Astrocyte of the cerebellum (primary cell): ENCODE results near the gene TBC1D5.

Experiments
- DNase-seq: peaks from one replicate; pipeline ENCODE4 v3.0.0-alpha.2; 2011; ENCODE audit warnings: low read depth
- H3K4me3 ChIP-seq: 2 replicates; pipeline ENCODE4 v1.5.1; 2011; ENCODE audit warnings: mild to moderate bottlenecking, low read depth, low read length, moderate library complexity
- CTCF ChIP-seq: IDR thresholded peaks from 2 replicates; pipeline ENCODE4 v1.5.1; 2012; ENCODE audit warnings: low read length, low read depth, moderate library complexity, mild to moderate bottlenecking; ENCODE audit errors: missing control alignments
- in situ Hi-C: cut with HindIII; loops from 2 replicates; pipeline ENCODE4 v1.10.0; 2017; ENCODE audit warnings: low sequenced_read_pairs

The TBC1D5 gene

DNA sequence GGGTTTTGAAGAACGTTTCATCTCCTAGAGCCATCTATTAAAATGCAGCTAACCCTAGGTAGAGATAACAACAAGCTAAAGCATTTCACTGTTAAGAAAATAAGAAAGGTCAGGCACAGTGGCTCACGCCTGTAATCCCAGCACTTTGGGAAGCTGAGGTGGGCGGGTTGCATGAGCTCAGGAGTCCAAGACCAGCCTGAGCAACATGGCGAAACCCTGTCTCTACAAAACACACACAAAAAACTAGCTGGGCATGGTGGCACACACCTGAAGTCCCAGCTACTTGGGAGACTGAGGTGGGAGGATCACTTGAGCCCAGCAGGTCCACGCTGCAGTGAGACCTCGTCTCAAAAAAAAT is 5.4 kb upstream of the TBC1D5 start:
- in situ Hi-C loops = no loop called here
- TF ChIP-seq CTCF = no peak
- DNase-seq = no peak
- H3K4me3 ChIP-seq = no peak overlapping the region

DNA sequence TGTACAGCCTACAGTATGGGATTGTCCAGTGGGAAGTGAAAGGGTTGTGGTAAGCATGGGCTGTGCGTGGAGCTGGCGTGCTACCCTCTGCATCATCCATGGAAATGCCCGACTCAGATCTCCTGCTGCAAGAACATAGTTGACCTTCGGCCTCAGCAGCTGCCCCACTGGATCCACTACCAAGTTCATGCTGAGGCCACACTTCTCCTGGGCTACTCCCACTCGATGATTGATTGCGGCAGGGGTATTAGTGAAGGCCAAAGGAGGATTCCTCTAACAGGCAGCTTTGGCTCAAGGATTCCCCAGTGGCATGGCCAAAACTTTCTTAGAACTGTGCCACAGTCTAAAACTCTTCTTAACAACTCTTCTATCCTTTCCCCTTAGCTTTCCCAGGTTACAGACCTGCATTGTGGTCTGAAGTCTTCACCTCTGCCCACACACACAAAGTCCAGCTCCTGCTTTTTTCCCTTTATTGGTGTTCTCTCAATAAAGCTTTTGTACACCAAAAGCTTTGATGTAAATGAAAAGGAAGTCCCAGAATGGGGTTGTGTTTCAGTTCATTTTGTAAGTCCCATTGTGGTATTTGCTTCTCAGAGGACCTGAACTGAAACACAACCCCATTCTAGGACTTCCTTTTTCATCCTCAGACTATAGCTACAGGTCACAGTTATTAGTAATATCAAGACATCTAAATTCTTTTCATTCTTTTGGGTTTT is 4.9 kb upstream of the TBC1D5 start:
- in situ Hi-C loops = no loop called here
- DNase-seq = no peak
- no peak overlapping the region for H3K4me3 ChIP-seq
- no peak for TF ChIP-seq CTCF

- no peak for TF ChIP-seq CTCF
- in situ Hi-C loops = no loop called here
- H3K4me3 ChIP-seq = no peak overlapping the region
- no peak for DNase-seq
These were observed 3.5 kb upstream of the TBC1D5 start for GRCh38 chr3:17745894-17746293.

GRCh38 chr3:17745301-17745700 is 2.9 kb upstream of the TBC1D5 start:
- no peak for DNase-seq
- H3K4me3 ChIP-seq = no peak overlapping the region
- no peak for TF ChIP-seq CTCF
- in situ Hi-C loops = no loop called here

- in situ Hi-C loops = no loop called here
- no peak overlapping the region for H3K4me3 ChIP-seq
- DNase-seq = no peak
- no peak for TF ChIP-seq CTCF
These were observed 2.3 kb upstream of the TBC1D5 start for GRCh38 chr3:17744693-17745092.

GRCh38 chr3:17743658-17743995 is 1.2 kb upstream of the TBC1D5 start:
- H3K4me3 ChIP-seq = no peak overlapping the region
- no peak for TF ChIP-seq CTCF
- in situ Hi-C loops = no loop called here
- DNase-seq = no peak
